ENCODE measurements around the gene SP8. TPM values are rescaled to one million over a fixed set of nuclear protein-coding genes. Genes with fewer than 3 reads are reported as not detected.

The SP8 gene
- total RNA-seq, 1 donor from 2014 or later = 1.1 TPM

DNA sequence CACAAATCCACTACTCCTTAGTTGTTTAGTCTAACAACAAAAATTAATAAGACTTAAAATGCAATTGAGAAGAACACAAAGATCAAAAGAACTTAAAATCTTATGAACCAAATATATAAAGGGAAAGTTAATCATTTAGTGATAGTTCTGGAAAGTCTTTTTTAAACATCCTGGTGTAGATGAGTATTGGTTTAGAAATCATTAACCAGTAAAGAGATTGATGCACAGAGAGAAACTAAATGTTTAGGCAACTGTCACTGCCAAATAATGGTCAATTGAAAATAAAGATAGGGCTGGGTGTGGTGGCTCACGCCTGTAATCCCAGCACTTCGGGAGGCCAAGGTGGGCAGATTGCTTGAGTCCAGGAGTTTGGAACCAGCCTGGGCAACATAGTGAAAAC lies 44.9 kb downstream of the SP8 start:
- Mint-ChIP-seq H3K27me3 (peaks cover 4% of the 10 kb centered on the region), H3K4me3 (ENCODE audit: low read depth) (no peak overlapping the region), H3K4me1 (ENCODE audit: low read depth) (peaks cover 15% of the 10 kb centered on the region), H3K9me3 (ENCODE audit: low read depth) (no peaks in the 10 kb centered on the region), H3K36me3 (ENCODE audit: insufficient read depth) (no peaks in the 10 kb centered on the region), H3K27ac (peak overlapping the region; percentile 20)
- TF ChIP-seq CTCF (IDR thresholded peaks at IDR 0.05; ENCODE audit: unreplicated experiment) = no peak
- no peak for DNase-seq (ENCODE audit: low spot score, unreplicated experiment)

- Mint-ChIP-seq H3K4me1 (ENCODE audit: low read depth) (peaks cover 15% of the 10 kb centered on the region), H3K9me3 (ENCODE audit: low read depth) (no peaks in the 10 kb centered on the region), H3K27me3 (peaks cover 6% of the 10 kb centered on the region), H3K4me3 (ENCODE audit: low read depth) (no peak overlapping the region), H3K27ac (peak overlapping the region; percentile 2), H3K36me3 (ENCODE audit: insufficient read depth) (no peaks in the 10 kb centered on the region)
- no peak for DNase-seq (ENCODE audit: low spot score, unreplicated experiment)
- no peak for TF ChIP-seq CTCF (IDR thresholded peaks at IDR 0.05; ENCODE audit: unreplicated experiment)
Observed at GRCh38 chr7:20738518-20739481, 47.9 kb downstream of the SP8 start.

DNA sequence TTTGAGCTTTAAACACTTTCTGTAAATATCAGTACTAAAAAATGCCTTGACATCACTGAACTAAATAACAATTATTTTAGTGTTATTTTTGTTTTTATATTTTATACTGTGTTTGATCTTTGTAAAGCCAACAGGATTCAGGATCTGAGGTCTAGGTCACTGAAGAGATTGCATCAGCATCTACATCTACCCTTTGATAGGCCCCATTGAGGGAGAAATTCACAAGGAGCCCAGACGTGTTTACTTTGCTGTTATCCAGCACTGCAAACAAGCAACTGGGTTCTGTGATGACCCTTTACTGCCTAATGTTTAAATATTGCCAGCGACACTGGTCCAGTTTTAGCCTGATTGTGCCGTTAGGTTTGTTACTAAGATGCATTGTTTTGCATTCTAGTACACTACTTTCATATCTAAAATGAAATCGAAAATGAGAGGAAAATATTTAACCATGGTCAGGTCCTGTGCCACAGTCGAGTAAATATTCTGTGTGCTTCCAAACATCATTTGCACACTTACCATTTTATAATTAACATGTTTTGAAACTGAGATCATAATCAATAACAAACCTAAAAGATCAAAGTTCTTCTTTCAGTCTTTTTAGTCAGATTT lies 48.7 kb downstream of the SP8 start:
- H3K27me3 Mint-ChIP-seq = peaks cover 6% of the 10 kb centered on the region

DNA sequence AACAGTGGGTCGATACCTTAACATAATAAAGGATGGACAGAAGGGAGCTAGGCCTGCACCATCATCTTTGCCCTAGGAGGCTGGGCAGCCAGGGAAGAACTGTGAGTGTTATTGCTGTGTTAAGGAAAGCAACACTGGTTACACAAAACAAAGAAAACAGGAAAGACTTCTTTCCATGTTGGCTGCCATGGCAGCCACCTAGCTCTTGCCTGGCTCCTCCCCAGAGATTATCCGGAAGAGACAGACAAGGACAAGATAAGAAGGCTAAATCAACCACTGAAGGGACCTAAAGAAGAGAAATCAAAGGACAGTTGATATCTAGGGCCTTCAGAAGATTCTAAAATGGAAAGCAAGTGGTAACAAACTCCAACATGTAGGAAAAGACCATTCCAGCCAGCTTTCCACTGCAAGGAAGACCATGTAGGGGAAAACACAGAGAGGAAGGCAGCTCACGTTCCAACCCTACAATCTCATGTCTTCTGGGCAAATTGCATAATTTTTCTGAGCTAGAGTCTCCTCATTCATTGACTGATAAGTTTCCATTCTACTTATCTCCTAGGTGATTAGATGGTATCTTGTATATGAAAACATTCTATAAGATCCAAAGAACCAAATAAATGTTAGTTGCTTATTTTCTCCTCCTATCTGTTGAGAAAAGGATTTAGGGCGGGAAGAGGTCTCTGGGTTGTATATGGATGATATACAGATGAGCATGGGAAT lies 51.2 kb downstream of the SP8 start:
- H3K27ac Mint-ChIP-seq = no peak overlapping the region
- no peak for TF ChIP-seq CTCF (IDR thresholded peaks at IDR 0.05; ENCODE audit: unreplicated experiment)
- H3K36me3 Mint-ChIP-seq (ENCODE audit: insufficient read depth) = no peaks in the 10 kb centered on the region
- H3K4me3 Mint-ChIP-seq (ENCODE audit: low read depth) = no peak overlapping the region
- H3K27me3 Mint-ChIP-seq = peaks cover 6% of the 10 kb centered on the region
- H3K4me1 Mint-ChIP-seq (ENCODE audit: low read depth) = peaks cover 11% of the 10 kb centered on the region
- no peaks in the 10 kb centered on the region for H3K9me3 Mint-ChIP-seq (ENCODE audit: low read depth)
- no peak for DNase-seq (ENCODE audit: low spot score, unreplicated experiment)

More for the DNA sequence above, 48.7 kb downstream of the SP8 start:
- H3K4me3 Mint-ChIP-seq (ENCODE audit: low read depth) = no peak overlapping the region
- H3K27ac Mint-ChIP-seq = no peak overlapping the region
- no peak for TF ChIP-seq CTCF (IDR thresholded peaks at IDR 0.05; ENCODE audit: unreplicated experiment)
- H3K36me3 Mint-ChIP-seq (ENCODE audit: insufficient read depth) = no peaks in the 10 kb centered on the region
- no peaks in the 10 kb centered on the region for H3K9me3 Mint-ChIP-seq (ENCODE audit: low read depth)
- peaks cover 15% of the 10 kb centered on the region for H3K4me1 Mint-ChIP-seq (ENCODE audit: low read depth)
- no peak for DNase-seq (ENCODE audit: low spot score, unreplicated experiment)

Other genes starting within 250 kb of the SP8 start
- not detected in 2 replicates for gene ABCB5, start 171.2 kb downstream of the SP8 start, total RNA-seq